PC-9 (cell line): ENCODE data around the gene CDKN1A. TPM values are rescaled to one million over a fixed set of nuclear protein-coding genes. Genes with fewer than 3 reads are reported as not detected.

Source experiments
- BruUV-seq: library from RNA; stranded (reverse); fragments of 400-500 nt; replicated peaks from 2 replicates; lab custom pipeline; 2021; lab: Mats Ljungman, UMichigan
- CTCF ChIA-PET: fragments of 300-600 bp; sonication (Branson Sonifier 250); formaldehyde crosslinking; loops from one replicate; lab custom pipeline; 2022; ENCODE audit warnings: antibody characterized with exemption; lab: Charles Lee
- POLR2A ChIA-PET: fragments of 300-600 bp; sonication (Branson Sonifier 250); formaldehyde crosslinking; loops from one replicate; lab custom pipeline; 2022; ENCODE audit warnings: antibody characterized with exemption; ENCODE audit not compliant: unreplicated experiment; lab: Charles Lee
- DNase-seq, 2 experiments: peaks; one replicate each; pipeline versions ENCODE4 v3.0.0 to v3.0.0-alpha.2; 2015 to 2022; ENCODE audit warnings: mixed read lengths in 1 of 2
- H2AFZ ChIP-seq: fragments of 200-600 bp; sonication (generic); 2 replicates; pipeline ENCODE4 v1.8.1; 2017; ENCODE audit warnings: antibody characterized with exemption
- H3F3A ChIP-seq: fragments of 200-600 bp; sonication (generic); 2 replicates; pipeline ENCODE4 v1.8.1; 2017; ENCODE audit warnings: antibody characterized with exemption, mild to moderate bottlenecking, low read depth; ENCODE audit not compliant: insufficient read depth
- H3K27ac ChIP-seq: fragments of 200-600 bp; sonication (generic); 2 replicates; pipeline ENCODE4 v1.6.1; 2016; ENCODE audit warnings: mixed run types
- H3K27me3 ChIP-seq: fragments of 200-600 bp; sonication (generic); 2 replicates; pipeline ENCODE4 v1.6.1; 2016; ENCODE audit warnings: low read depth, mixed run types; ENCODE audit not compliant: insufficient read depth
- H3K36me3 ChIP-seq: fragments of 200-600 bp; sonication (generic); 2 replicates; pipeline ENCODE4 v1.6.1; 2016; ENCODE audit warnings: low read depth, mixed run types
- H3K4me1 ChIP-seq: fragments of 200-600 bp; sonication (generic); replicated peaks from 2 replicates; pipeline ENCODE4 v1.6.1; 2016; ENCODE audit warnings: mixed run types; ENCODE audit not compliant: insufficient read depth
- H3K4me2 ChIP-seq: fragments of 200-600 bp; sonication (generic); 2 replicates; pipeline ENCODE4 v1.6.1; 2017; ENCODE audit warnings: mixed run types
- H3K4me3 ChIP-seq: fragments of 200-600 bp; sonication (generic); 2 replicates; pipeline ENCODE4 v1.6.1; 2016; ENCODE audit warnings: mixed run types
- H3K79me2 ChIP-seq: fragments of 200-600 bp; sonication (generic); 2 replicates; pipeline ENCODE4 v1.6.1; 2017; ENCODE audit warnings: low read depth, mixed run types
- H3K9me2 ChIP-seq: fragments of 200-600 bp; sonication (generic); 2 replicates; pipeline ENCODE4 v1.8.1; 2017; ENCODE audit warnings: mild to moderate bottlenecking; ENCODE audit not compliant: insufficient read depth
- H3K9me3 ChIP-seq: fragments of 200-600 bp; sonication (generic); 2 replicates; pipeline ENCODE4 v1.8.1; 2016; ENCODE audit warnings: low read depth; ENCODE audit not compliant: insufficient read depth
- H4K20me1 ChIP-seq: fragments of 200-600 bp; sonication (generic); 2 replicates; pipeline ENCODE4 v1.8.1; 2017; ENCODE audit not compliant: insufficient read depth
- CTCF ChIP-seq: fragments of 200-600 bp; sonication (generic); conservative IDR thresholded peaks from 2 replicates; pipeline ENCODE4 v1.6.1; 2017; ENCODE audit warnings: mixed run types, antibody characterized with exemption, mild to moderate bottlenecking, moderate library complexity
- EZH2 ChIP-seq: fragments of 200-600 bp; sonication (generic); IDR thresholded peaks from 2 replicates; pipeline ENCODE4 v1.8.0; 2017; ENCODE audit warnings: antibody characterized with exemption, low read depth
- intact Hi-C: fragments of 100-400 bp; cut with micrococcal nuclease; formaldehyde crosslinking; loops from one replicate; pipeline ENCODE4 v1.10.0; 2022; ENCODE audit not compliant: unreplicated experiment
- total RNA-seq: library from RNA; stranded (reverse); gene quantifications from 2 replicates; pipeline ENCODE4 v1.2.3, GENCODE V29; 2021

The CDKN1A gene
- total RNA-seq, 1 experiment from 2014 or later, result 14.8 TPM

GRCh38 chr6:36655085-36655724 lies 23.3 kb upstream of the CDKN1A start:
- H3K9me2 ChIP-seq, result no peaks in the 10 kb centered on the region
- no peak overlapping the region for H3K4me2 ChIP-seq
- BruUV-seq, result no TSS peak
- no peaks in the 10 kb centered on the region for H3K27me3 ChIP-seq
- intact Hi-C loops, result no loop called here
- no peaks in the 10 kb centered on the region for H4K20me1 ChIP-seq
- ChIA-PET CTCF (no interaction called here), POLR2A (interaction anchor here (0.7 kb wide), 2 partner anchors 22 to 56 kb away, joined by 3 read pairs; no protein-coding TSS in a partner anchor)
- no peak overlapping the region for H3K4me3 ChIP-seq
- H2AFZ ChIP-seq, result no peak overlapping the region
- no peaks in the 10 kb centered on the region for H3F3A ChIP-seq
- no peak for DNase-seq
- H3K79me2 ChIP-seq, result no peaks in the 10 kb centered on the region
- no peaks in the 10 kb centered on the region for H3K36me3 ChIP-seq
- TF ChIP-seq EZH2 (no peak), CTCF (no peak)
- no peaks in the 10 kb centered on the region for H3K9me3 ChIP-seq
- H3K4me1 ChIP-seq, result no peaks in the 10 kb centered on the region
- H3K27ac ChIP-seq, result no peak overlapping the region

- intact Hi-C loops, result no loop called here
- Histone ChIP-seq H3F3A (no peaks in the 10 kb centered on the region), H4K20me1 (no peaks in the 10 kb centered on the region), H3K4me2 (no peak overlapping the region), H3K36me3 (no peaks in the 10 kb centered on the region), H3K9me2 (no peaks in the 10 kb centered on the region), H2AFZ (no peak overlapping the region), H3K4me3 (no peak overlapping the region), H3K27me3 (no peaks in the 10 kb centered on the region), H3K4me1 (no peaks in the 10 kb centered on the region), H3K79me2 (no peaks in the 10 kb centered on the region), H3K9me3 (no peaks in the 10 kb centered on the region), H3K27ac (no peak overlapping the region)
- CTCF ChIA-PET, result interaction anchor here (0.7 kb wide), 1 partner anchor 431 kb away, joined by 3 read pairs; no protein-coding TSS in a partner anchor
- TF ChIP-seq CTCF (no peak), EZH2 (no peak)
- BruUV-seq, result no TSS peak
- POLR2A ChIA-PET, result interaction anchor here (0.6 kb wide), 1 partner anchor 193 kb away, joined by 3 read pairs; no protein-coding TSS in a partner anchor
- peak in 1 of 2 experiments; percentile 44 for DNase-seq
Observed at GRCh38 chr6:36656441-36656840, 22.1 kb upstream of the CDKN1A start.

- BruUV-seq, result no TSS peak
- H3K27ac ChIP-seq, result no peak overlapping the region
- no peaks in the 10 kb centered on the region; the same call in 1 of the 2 replicates for H3F3A ChIP-seq
- H2AFZ ChIP-seq, result no peak overlapping the region
- no peaks in the 10 kb centered on the region for H3K36me3 ChIP-seq
- no peaks in the 10 kb centered on the region for H3K27me3 ChIP-seq
- ChIA-PET CTCF (no interaction called here), POLR2A (no interaction called here)
- 0 out of 2 replicates have a peak, but pooled peaks cover under 1% of the 10 kb centered on the region for H3K4me1 ChIP-seq
- H4K20me1 ChIP-seq, result no peaks in the 10 kb centered on the region
- TF ChIP-seq CTCF (no peak), EZH2 (no peak)
- H3K4me3 ChIP-seq, result no peak overlapping the region
- no peaks in the 10 kb centered on the region for H3K9me3 ChIP-seq
- H3K4me2 ChIP-seq, result no peak overlapping the region
- intact Hi-C loops, result no loop called here
- no peaks in the 10 kb centered on the region for H3K9me2 ChIP-seq
- no peak for DNase-seq
- no peaks in the 10 kb centered on the region for H3K79me2 ChIP-seq
Observed at GRCh38 chr6:36657271-36657670, 21.2 kb upstream of the CDKN1A start.
